Measurements from ENCODE around the gene C11orf91. TPM values are rescaled to one million over a fixed set of nuclear protein-coding genes. Genes with fewer than 3 reads are reported as not detected.
A peak's percentile ranks its signal among the peaks of the same experiment; 100 is the strongest.
"Not testable (repeated sequence)": the region's sequence is repeated elsewhere in the genome, so short reads cannot be mapped to it uniquely, and the experiment has no call there.

The C11orf91 gene
- total RNA-seq, 1 donor from 2014 or later: not detected

GRCh38 chr11:33721426-33721825 is 20.8 kb upstream of the C11orf91 start:
- peak; percentile 88 for DNase-seq

GRCh38 chr11:33719587-33719986 is 19.0 kb upstream of the C11orf91 start:
- no peak for DNase-seq

GRCh38 chr11:33718440-33718839 is 17.8 kb upstream of the C11orf91 start:
- no peak for DNase-seq

GRCh38 chr11:33716243-33716642 is 15.6 kb upstream of the C11orf91 start:
- DNase-seq: peak; percentile 77

GRCh38 chr11:33713856-33714398 is 13.3 kb upstream of the C11orf91 start:
- DNase-seq: no peak

- no peak for DNase-seq
Measured at GRCh38 chr11:33713151-33713855, 12.7 kb upstream of the C11orf91 start.

GRCh38 chr11:33712436-33712835 is 11.8 kb upstream of the C11orf91 start:
- DNase-seq: no peak

- no peak for DNase-seq
Measured at GRCh38 chr11:33709466-33709865, 8.8 kb upstream of the C11orf91 start.

- no peak for DNase-seq
Measured at GRCh38 chr11:33708985-33709384, 8.4 kb upstream of the C11orf91 start.

- not testable (repeated sequence) for DNase-seq
Measured at GRCh38 chr11:33707831-33708230, 7.2 kb upstream of the C11orf91 start.

- no peak for DNase-seq
Measured at GRCh38 chr11:33706966-33707365, 6.3 kb upstream of the C11orf91 start.

- no peak for DNase-seq
Measured at GRCh38 chr11:33706546-33706945, 5.9 kb upstream of the C11orf91 start.

GRCh38 chr11:33704240-33705002 is 3.8 kb upstream of the C11orf91 start:
- peak; percentile 56 for DNase-seq

GRCh38 chr11:33703788-33704187 is 3.2 kb upstream of the C11orf91 start:
- DNase-seq: peak; percentile 84

- DNase-seq: peak; percentile 54
Measured at GRCh38 chr11:33703234-33703633, 2.6 kb upstream of the C11orf91 start.

- peak; percentile 96 for DNase-seq
Measured at GRCh38 chr11:33701302-33702230, 940 bp upstream of the C11orf91 start.

GRCh38 chr11:33700063-33700501 is 544 bp downstream of the C11orf91 start:
- DNase-seq: no peak

GRCh38 chr11:33699515-33700062 is 1.0 kb downstream of the C11orf91 start:
- no peak for DNase-seq

GRCh38 chr11:33698921-33699320 is 1.7 kb downstream of the C11orf91 start:
- no peak for DNase-seq

- no peak for DNase-seq
Measured at GRCh38 chr11:33697997-33698396, 2.6 kb downstream of the C11orf91 start.

- no peak for DNase-seq
Measured at GRCh38 chr11:33696931-33697638, 3.5 kb downstream of the C11orf91 start.

- no peak for DNase-seq
Measured at GRCh38 chr11:33696411-33696810, 4.2 kb downstream of the C11orf91 start.

Data from dermis blood vessel endothelial cell (primary cell).